HCT116 (cell line): ENCODE results near the gene HS6ST3. TPM values are rescaled to one million over a fixed set of nuclear protein-coding genes. Genes with fewer than 3 reads are reported as not detected.

Experiments
- ATAC-seq: fragments of 200-7000 bp; cut with Tn5 transposase; 2 replicates; pipeline ENCODE4 v1.9.1; 2020; ENCODE audit warnings: mild to moderate bottlenecking, moderate library complexity
- BruUV-seq: library from RNA; stranded (reverse); fragments of 400-500 nt; replicated peaks from 2 replicates; lab custom pipeline; 2021; lab: Mats Ljungman, UMichigan
- CTCF ChIA-PET: fragments of 300-600 bp; sonication (Branson Sonifier 250); formaldehyde crosslinking; loops from one replicate; lab custom pipeline; 2021; ENCODE audit warnings: antibody characterized with exemption; lab: Charles Lee
- POLR2A ChIA-PET: fragments of 300-600, 350-600 bp; sonication (Branson Sonifier 250); formaldehyde crosslinking; loops from one replicate; lab custom pipeline; 2021; ENCODE audit warnings: antibody characterized with exemption; lab: Charles Lee
- RAD21 ChIA-PET, 2 experiments: fragments of 300-600 bp; sonication (Branson Sonifier 250); formaldehyde crosslinking; loops; one replicate each; lab custom pipeline; 2023; ENCODE audit warnings: low total read pairs in 2 of 2; ENCODE audit not compliant: uncharacterized antibody in 2 of 2, unreplicated experiment in 2 of 2, low non-redundant PET in 1 of 2; lab: Charles Lee
- DNase-seq: peaks from one replicate; pipeline ENCODE4 v3.0.0-alpha.2; 2010; ENCODE audit warnings: low read depth, low spot score
- H2AFZ ChIP-seq: fragments of 200-600 bp; shearing (Covaris generic), sonication (generic); 2 replicates; pipeline ENCODE4 v1.6.1; 2017; ENCODE audit warnings: low read depth, mixed run types, mixed read lengths, antibody characterized with exemption, low read length; ENCODE audit not compliant: poor library complexity, severe bottlenecking
- H3K27ac ChIP-seq: 2 replicates; pipeline ENCODE4 v1.5.1; 2012; ENCODE audit warnings: low read depth, low read length
- H3K27me3 ChIP-seq: fragments of 200-600 bp; sonication (generic); 2 replicates; pipeline ENCODE4 v1.6.1; 2016; ENCODE audit warnings: mixed run types, low read length, mixed read lengths; ENCODE audit not compliant: insufficient read depth
- H3K36me3 ChIP-seq, 2 experiments: fragments of 200-500 bp in 1 of 2; fragments of 200-600 bp in 1 of 2; sonication (Bioruptor generic) in 1 of 2; sonication (generic) in 1 of 2; 2 replicates each; pipeline versions ENCODE4 v1.5.1 to v1.6.1; 2014 to 2016; ENCODE audit warnings: low read length in 2 of 2, inconsistent platforms in 1 of 2, mixed read lengths in 1 of 2, mixed run types in 1 of 2; ENCODE audit not compliant: insufficient read depth in 2 of 2, control insufficient read depth in 1 of 2
- H3K4me1 ChIP-seq, 2 experiments: fragments of 200-600 bp in 1 of 2; sonication (generic) in 1 of 2; 2 replicates each; pipeline versions ENCODE4 v1.5.1 to v1.6.1; 2012 to 2017; ENCODE audit warnings: low read length in 2 of 2, inconsistent platforms in 1 of 2, mild to moderate bottlenecking in 1 of 2, mixed read lengths in 1 of 2, mixed run types in 1 of 2, moderate library complexity in 1 of 2; ENCODE audit not compliant: insufficient read depth in 2 of 2, control insufficient read depth in 1 of 2
- H3K4me2 ChIP-seq: fragments of 200-600 bp; sonication (generic); 2 replicates; pipeline ENCODE4 v1.6.1; 2017; ENCODE audit warnings: mixed run types, low read length, mixed read lengths
- H3K4me3 ChIP-seq, 2 experiments: fragments of 200-600 bp in 1 of 2; sonication (generic) in 1 of 2; replicated peaks in 1 of 2; 2 replicates each; pipeline ENCODE4 v1.5.1; 2011 to 2016; ENCODE audit warnings: low read length in 2 of 2, control low read depth in 1 of 2, low read depth in 1 of 2, mild to moderate bottlenecking in 1 of 2, mixed read lengths in 1 of 2, mixed run types in 1 of 2
- H3K79me2 ChIP-seq: fragments of 200-600 bp; sonication (generic); 2 replicates; pipeline ENCODE4 v1.6.1; 2017; ENCODE audit warnings: mild to moderate bottlenecking, mixed run types, low read length, moderate library complexity, mixed read lengths; ENCODE audit not compliant: insufficient read depth
- H3K9ac ChIP-seq: fragments of 200-600 bp; sonication (generic); 2 replicates; pipeline ENCODE4 v1.6.1; 2016; ENCODE audit warnings: low read length, mixed read lengths
- H3K9me2 ChIP-seq: fragments of 200-600 bp; sonication (generic), shearing (Covaris generic); 2 replicates; pipeline ENCODE4 v1.6.1; 2017; ENCODE audit warnings: mixed run types, mild to moderate bottlenecking, moderate library complexity; ENCODE audit not compliant: insufficient read depth
- H3K9me3 ChIP-seq, 2 experiments: fragments of 200-500 bp in 1 of 2; fragments of 200-600 bp in 1 of 2; sonication (Bioruptor generic) in 1 of 2; sonication (generic) in 1 of 2; 2 replicates each; pipeline ENCODE4 v1.6.1; 2014 to 2017; ENCODE audit warnings: low read length in 2 of 2, mixed read lengths in 2 of 2, inconsistent platforms in 1 of 2, low read depth in 1 of 2, mild to moderate bottlenecking in 1 of 2, mixed run types in 1 of 2, moderate library complexity in 1 of 2; ENCODE audit not compliant: control insufficient read depth in 1 of 2, insufficient read depth in 1 of 2
- H4K20me1 ChIP-seq: fragments of 200-600 bp; sonication (generic), shearing (Covaris generic); 2 replicates; pipeline ENCODE4 v1.6.1; 2017; ENCODE audit warnings: mixed run types, mild to moderate bottlenecking, moderate library complexity; ENCODE audit not compliant: insufficient read depth
- CBX3 ChIP-seq: IDR thresholded peaks from 2 replicates; pipeline ENCODE4 v1.6.1; 2012; ENCODE audit warnings: low read depth
- CTCF ChIP-seq, 3 experiments: fragments of 200-600 bp in 1 of 3; sonication (generic) in 1 of 3; IDR thresholded peaks in 2 of 3; conservative IDR thresholded peaks in 1 of 3; 2 replicates each; pipeline ENCODE4 v1.5.1; 2012 to 2017; ENCODE audit warnings: low read depth in 2 of 3, low read length in 2 of 3, antibody characterized with exemption in 1 of 3, borderline replicate concordance in 1 of 3, control low read depth in 1 of 3, mild to moderate bottlenecking in 1 of 3, mixed read lengths in 1 of 3, mixed run types in 1 of 3, moderate library complexity in 1 of 3; ENCODE audit not compliant: insufficient read depth in 1 of 3
- EGR1 ChIP-seq: IDR thresholded peaks from 2 replicates; pipeline ENCODE4 v1.6.1; 2012; ENCODE audit warnings: low read depth
- ELF1 ChIP-seq: IDR thresholded peaks from 2 replicates; pipeline ENCODE4 v1.6.1; 2012; ENCODE audit warnings: low read depth, borderline replicate concordance
- EZH2 ChIP-seq: fragments of 200-600 bp; sonication (generic); IDR thresholded peaks from 2 replicates; pipeline ENCODE4 v1.6.1; 2017; ENCODE audit warnings: antibody characterized with exemption, mixed run types
- FOSL1 ChIP-seq: IDR thresholded peaks from 2 replicates; pipeline ENCODE4 v1.6.1; 2012; ENCODE audit warnings: low read depth
- JUND ChIP-seq: IDR thresholded peaks from 2 replicates; pipeline ENCODE4 v1.6.1; 2012
- POLR2A ChIP-seq: IDR thresholded peaks from 2 replicates; pipeline ENCODE4 v1.7.0; 2011; ENCODE audit warnings: borderline replicate concordance; ENCODE audit not compliant: insufficient read depth, insufficient read length; ENCODE audit errors: extremely low read depth
- RAD21 ChIP-seq: IDR thresholded peaks from 2 replicates; pipeline ENCODE4 v1.6.1; 2012; ENCODE audit warnings: low read depth, mild to moderate bottlenecking
- REST ChIP-seq: IDR thresholded peaks from 2 replicates; pipeline ENCODE4 v1.6.1; 2012; ENCODE audit warnings: low read depth
- SIN3A ChIP-seq: IDR thresholded peaks from 2 replicates; pipeline ENCODE4 v1.6.1; 2012; ENCODE audit warnings: low read depth
- SP1 ChIP-seq: IDR thresholded peaks from 2 replicates; pipeline ENCODE4 v1.6.1; 2012; ENCODE audit warnings: low read depth
- SRF ChIP-seq: IDR thresholded peaks from 2 replicates; pipeline ENCODE4 v1.6.1; 2012; ENCODE audit warnings: low read depth
- TCF7L2 ChIP-seq: IDR thresholded peaks from 2 replicates; pipeline ENCODE4 v1.7.0; 2011; ENCODE audit warnings: borderline replicate concordance, inconsistent platforms; ENCODE audit not compliant: insufficient read depth, insufficient read length; ENCODE audit errors: extremely low read depth
- YY1 ChIP-seq: IDR thresholded peaks from 2 replicates; pipeline ENCODE4 v1.6.1; 2011; ENCODE audit warnings: low read length, low read depth, moderate library complexity, mild to moderate bottlenecking; ENCODE audit not compliant: insufficient replicate concordance; ENCODE audit errors: extremely low read depth
- ZFX ChIP-seq: fragments of 450-650 bp; IDR thresholded peaks from 2 replicates; pipeline ENCODE4 v1.6.1; 2017
- ZNF274 ChIP-seq: fragments of 200-500 bp; sonication (Bioruptor generic); IDR thresholded peaks from 2 replicates; pipeline ENCODE4 v1.6.1; 2014; ENCODE audit warnings: mild to moderate bottlenecking, low read depth, low read length, inconsistent platforms
- intact Hi-C: fragments of 100-400 bp; cut with micrococcal nuclease; formaldehyde crosslinking; loops from 2 replicates; pipeline ENCODE4 v1.10.0; 2022
- total RNA-seq: library from RNA; stranded (reverse); gene quantifications from one replicate; pipeline ENCODE4 v1.2.1, GENCODE V29; 2021; ENCODE audit not compliant: unreplicated experiment
- TF ChIP-seq, protein P1 (sequence below): IDR thresholded peaks from 2 replicates; pipeline ENCODE4 v1.6.1; 2012
- TF ChIP-seq, protein P2 (sequence below): IDR thresholded peaks from 2 replicates; pipeline ENCODE4 v1.6.1; 2012

HS6ST3 gene
- total RNA-seq, 1 experiment from 2014 or later, result 0.10 TPM

GRCh38 chr13:96346921-96347320 lies 257.0 kb downstream of the HS6ST3 start (continued):
- no peak for TF ChIP-seq ZNF274
- TF ChIP-seq, all 23 proteins: peak for 0

DNA sequence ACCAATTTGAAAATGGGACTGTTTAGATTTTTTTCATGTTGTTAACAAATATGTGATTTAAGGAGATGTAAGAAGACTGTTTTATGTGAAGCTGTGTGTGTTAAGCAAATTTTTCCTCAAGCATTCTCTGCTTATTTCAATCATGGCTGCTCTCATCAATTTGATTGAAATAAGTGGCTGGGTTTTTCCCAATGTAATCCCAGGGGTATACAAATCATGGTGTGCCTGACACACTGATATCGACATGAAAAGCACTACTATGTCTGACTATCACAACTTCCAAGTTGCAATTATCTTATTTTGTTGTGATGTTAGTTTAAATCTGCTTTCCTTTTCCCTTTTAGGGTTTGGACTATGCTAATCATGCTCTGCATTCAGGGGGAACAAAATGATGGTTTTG lies 283.7 kb downstream of the HS6ST3 start:
- TF ChIP-seq REST (no peak), RAD21 (no peak), CBX3 (no peak), EZH2 (no peak), TCF7L2 (no peak), ELF1 (no peak), SIN3A (no peak), YY1 (no peak), ZFX (no peak), EGR1 (no peak), FOSL1 (no peak), SP1 (no peak), SRF (no peak), POLR2A (no peak), CTCF (IDR thresholded peaks at IDR 0.05 in 2 of 3, conservative IDR thresholded peaks at IDR 0.05 in 1 of 3; ENCODE audit: borderline replicate concordance in 1 of 3, insufficient read depth in 1 of 3, low read depth in 2 of 3, low read length in 2 of 3) (no peak), JUND (no peak)
- TF ChIP-seq, protein P1, sequence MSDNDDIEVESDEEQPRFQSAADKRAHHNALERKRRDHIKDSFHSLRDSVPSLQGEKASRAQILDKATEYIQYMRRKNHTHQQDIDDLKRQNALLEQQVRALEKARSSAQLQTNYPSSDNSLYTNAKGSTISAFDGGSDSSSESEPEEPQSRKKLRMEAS, result no peak
- TF ChIP-seq, protein P2, sequence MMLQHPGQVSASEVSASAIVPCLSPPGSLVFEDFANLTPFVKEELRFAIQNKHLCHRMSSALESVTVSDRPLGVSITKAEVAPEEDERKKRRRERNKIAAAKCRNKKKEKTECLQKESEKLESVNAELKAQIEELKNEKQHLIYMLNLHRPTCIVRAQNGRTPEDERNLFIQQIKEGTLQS, result no peak
- no TSS peak for BruUV-seq
- Histone ChIP-seq H3K4me1 (no peaks in the 10 kb centered on the region), H3K27ac (no peak overlapping the region), H3K9me3 (no peaks in the 10 kb centered on the region), H3K9ac (no peak overlapping the region), H4K20me1 (no peaks in the 10 kb centered on the region), H3K4me3 (no peak overlapping the region), H2AFZ (no peak overlapping the region), H3K27me3 (no peaks in the 10 kb centered on the region), H3K79me2 (no peaks in the 10 kb centered on the region), H3K4me2 (no peak overlapping the region), H3K36me3 (no peaks in the 10 kb centered on the region), H3K9me2 (no peaks in the 10 kb centered on the region)
- ATAC-seq (no peak), DNase-seq (no peak)
- intact Hi-C loops, result no loop called here
- RAD21 ChIA-PET, result interaction anchor here in 1 of 2 experiments (0.6 kb wide), 1 partner anchor 150 kb away, joined by 4 read pairs; no protein-coding TSS in a partner anchor
- CTCF ChIA-PET, result no interaction called here
- POLR2A ChIA-PET, result no interaction called here
